HepG2 (cell line): ENCODE data around the gene EPB42.

ENCODE experiments used
- GABPB1 ChIP-seq: IDR thresholded peaks from 2 replicates; pipeline ENCODE4 v1.6.1; 2016; ENCODE audit warnings: mild to moderate bottlenecking, missing genetic modification reagents, moderate library complexity, missing compliant biosample characterization
- RBM39 ChIP-seq: fragments of 200-400 bp; formaldehyde crosslinking; IDR thresholded peaks from one replicate; pipeline ENCODE4 v1.6.1; 2018; ENCODE audit warnings: antibody characterized with exemption, mild to moderate bottlenecking, low read depth, low read length; ENCODE audit not compliant: poor library complexity, severe bottlenecking

GRCh38 chr15:43232289-43232874 is 11.6 kb upstream of the EPB42 start:
- TF ChIP-seq RBM39 (no peak), GABPB1 (no peak)
